GM19035 (cell line): ENCODE measurements around the gene SLC1A6.
"Not testable (repeated sequence)": the region's sequence is repeated elsewhere in the genome, so short reads cannot be mapped to it uniquely, and the experiment has no call there.

Experiments
- ATAC-seq: cut with Tn5 transposase; IDR thresholded peaks from one replicate; pipeline ENCODE4 v1.9.1; 2021; ENCODE audit not compliant: unreplicated experiment

The SLC1A6 gene

DNA sequence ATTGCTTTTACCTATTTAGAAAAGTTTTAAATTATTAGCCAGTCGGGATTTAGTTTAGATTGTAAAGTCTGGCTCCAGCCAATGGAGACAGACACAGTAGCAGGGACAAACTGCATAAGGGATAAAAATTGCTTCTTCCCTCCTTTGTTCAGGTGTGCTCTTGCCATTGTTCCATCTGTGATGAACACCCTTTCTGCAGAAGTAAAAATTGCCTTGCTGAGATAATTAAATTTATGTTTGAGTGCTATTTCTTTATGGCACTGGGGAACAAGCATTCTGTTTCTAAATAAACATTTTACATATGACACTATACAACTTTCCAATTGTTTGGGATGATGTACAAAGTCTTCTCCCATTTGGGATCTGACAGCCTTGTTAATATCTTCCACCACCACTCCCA, 20.4 kb downstream of the SLC1A6 start:
- no peak for ATAC-seq

- ATAC-seq, result no peak
Measured at GRCh38 chr19:14957464-14957863, 22.2 kb downstream of the SLC1A6 start.

DNA sequence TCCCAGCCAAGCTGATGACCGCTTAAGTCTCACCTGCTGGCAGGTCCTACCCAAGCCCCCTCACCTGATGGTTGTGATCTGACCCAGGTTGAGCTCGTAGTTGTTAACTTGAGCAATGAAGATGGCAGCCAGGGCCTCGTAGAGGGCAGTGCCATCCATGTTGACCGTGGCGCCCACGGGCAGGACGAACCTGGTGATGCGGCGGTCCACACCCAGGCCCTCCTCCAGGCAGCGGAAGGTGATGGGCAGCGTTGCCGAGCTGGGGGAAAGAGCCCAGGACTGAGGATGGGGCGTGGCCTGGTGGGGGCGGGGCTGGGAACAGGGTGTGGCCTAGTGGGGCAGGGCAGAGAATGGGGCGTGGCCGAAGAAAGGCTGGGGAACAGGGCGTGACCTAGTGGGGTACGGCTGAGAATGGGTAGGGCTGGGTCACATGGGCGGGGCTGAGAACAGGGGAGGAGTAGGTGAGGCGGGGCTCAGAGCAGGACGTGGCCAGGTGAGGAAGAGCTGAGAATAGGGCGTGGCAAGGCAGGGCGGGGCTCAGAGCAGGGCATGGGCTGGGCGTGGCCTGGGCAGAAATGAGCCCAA, 25.5 kb downstream of the SLC1A6 start:
- no peak for ATAC-seq

DNA sequence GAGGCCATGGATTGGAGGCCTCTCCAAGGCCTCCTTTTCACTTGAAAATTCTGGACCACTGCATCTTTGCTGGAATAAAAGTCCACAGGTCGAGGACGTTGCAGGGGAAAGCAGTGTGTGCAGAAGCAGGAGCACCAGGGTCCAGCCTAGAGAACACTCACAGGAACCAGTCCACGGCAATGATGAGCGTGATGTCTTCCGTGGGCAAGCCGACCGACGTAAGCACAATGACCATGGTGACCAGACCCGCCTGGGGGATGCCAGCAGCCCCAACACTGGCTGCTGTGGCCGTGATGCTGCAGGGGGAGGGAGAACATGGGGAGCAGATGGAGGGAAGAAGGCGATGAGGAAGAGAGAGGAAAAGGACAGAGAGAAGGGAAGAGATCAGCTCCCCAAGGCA, 26.9 kb downstream of the SLC1A6 start:
- ATAC-seq, result no peak

DNA sequence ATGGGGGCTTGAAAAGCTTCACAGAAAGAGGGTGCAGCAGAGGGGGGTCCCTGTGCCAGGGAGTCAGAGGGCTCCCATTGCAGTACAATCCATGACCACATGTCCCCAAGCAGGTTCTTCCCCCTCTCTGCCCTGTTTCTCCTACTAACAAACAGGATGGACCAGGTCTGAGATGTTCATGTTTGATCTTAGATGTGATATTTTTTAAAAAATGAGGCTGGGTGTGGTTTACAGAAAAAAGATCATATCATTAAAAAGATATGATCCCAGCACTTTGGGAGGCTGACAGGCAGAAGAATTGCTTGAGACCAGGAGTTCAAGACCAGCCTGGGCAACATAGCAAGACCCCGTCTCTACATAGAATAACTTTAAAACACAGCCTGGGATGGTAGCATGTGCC, 29.2 kb downstream of the SLC1A6 start:
- ATAC-seq, result no peak

- no peak for ATAC-seq
Measured at GRCh38 chr19:14949876-14950275, 29.8 kb downstream of the SLC1A6 start.

- ATAC-seq, result not testable (repeated sequence)
Measured at GRCh38 chr19:14949413-14949812, 30.3 kb downstream of the SLC1A6 start.

- no peak for ATAC-seq
Measured at GRCh38 chr19:14944456-14944855, 35.2 kb downstream of the SLC1A6 start.

GRCh38 chr19:14943601-14944000, 36.1 kb downstream of the SLC1A6 start:
- no peak for ATAC-seq

- ATAC-seq, result no peak
Measured at GRCh38 chr19:14941189-14941588, 38.5 kb downstream of the SLC1A6 start, which contains the start of gene OR7C2. OR7C2 (plus strand) TSS chr19:14941489; CDS start chr19:14941489, 0 bp downstream.

DNA sequence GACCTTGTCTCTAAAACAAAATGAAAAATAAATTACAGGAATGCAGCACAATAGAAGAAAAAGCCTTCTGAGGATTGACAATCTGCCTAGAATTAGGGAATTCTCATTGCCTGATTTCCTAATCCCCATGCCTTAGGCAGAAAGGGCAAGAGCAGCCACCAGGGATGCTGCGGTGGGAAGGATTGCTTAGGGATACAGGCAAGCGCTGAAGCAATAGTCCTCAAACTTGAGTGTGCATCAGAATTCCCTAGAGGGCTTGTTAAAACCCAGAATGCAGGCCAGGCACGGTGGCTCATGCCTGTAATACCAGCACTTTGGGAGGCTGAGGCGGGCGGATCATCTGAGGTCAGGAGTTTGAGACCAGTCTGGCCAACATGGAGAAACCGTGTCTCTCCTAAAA, 39.4 kb downstream of the SLC1A6 start:
- ATAC-seq, result no peak

- no peak for ATAC-seq
Measured at GRCh38 chr19:14933506-14933905, 46.2 kb downstream of the SLC1A6 start.

- ATAC-seq, result no peak
Measured at GRCh38 chr19:14916848-14917247, 62.8 kb downstream of the SLC1A6 start.

- no peak for ATAC-seq
Measured at GRCh38 chr19:14915116-14915515, 64.5 kb downstream of the SLC1A6 start.

- no peak for ATAC-seq
Measured at GRCh38 chr19:14906711-14907110, 73.0 kb downstream of the SLC1A6 start.

GRCh38 chr19:14901675-14902260, 77.9 kb downstream of the SLC1A6 start:
- ATAC-seq, result no peak
